NCI-H524 treated with DMSO at 0.1 percent for 48 hours (cell line): ENCODE data around the gene JMJD1C.

Experiments used
- DNase-seq: peaks from one replicate; lab custom pipeline; 2025; lab: John Stamatoyannopoulos, UW

JMJD1C gene

DNA sequence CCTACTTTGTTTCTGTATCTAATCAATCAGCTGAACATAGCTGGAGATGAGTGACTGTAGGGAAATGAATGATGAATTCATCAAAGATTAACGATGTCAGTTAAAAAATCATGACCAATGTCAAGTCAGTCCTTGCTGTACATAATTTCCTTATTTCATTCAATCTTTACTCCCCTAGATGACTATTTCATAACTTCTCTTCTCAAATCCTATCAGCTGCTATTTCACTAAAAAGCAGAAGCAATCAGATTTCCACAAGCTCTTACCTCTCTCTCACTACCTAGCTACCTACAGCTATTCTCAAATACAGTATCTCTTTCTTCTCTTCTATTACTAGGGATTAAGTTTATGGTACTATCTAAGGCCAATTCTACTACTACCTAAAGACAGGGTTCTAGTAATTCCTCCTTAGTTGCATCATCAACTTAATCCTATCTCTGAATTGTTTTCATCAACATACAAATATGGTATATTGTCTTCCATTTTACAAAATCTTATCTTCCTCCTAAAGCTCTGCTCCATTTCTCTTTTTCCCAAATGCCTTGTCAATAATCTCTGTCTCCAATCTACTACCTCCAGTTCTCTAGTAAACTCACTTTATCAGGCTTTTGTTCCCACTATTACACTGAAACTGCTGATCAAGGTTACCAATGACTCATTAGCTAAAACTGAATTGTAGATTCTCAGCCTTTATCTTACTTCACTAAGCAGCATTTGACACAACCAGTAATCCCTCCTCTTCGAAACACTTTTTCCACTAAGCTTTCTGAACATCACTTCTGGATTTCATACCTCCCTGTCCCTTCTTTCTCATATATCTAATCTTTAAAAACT is 28.4 kb downstream of the JMJD1C start:
- no peak for DNase-seq

DNA sequence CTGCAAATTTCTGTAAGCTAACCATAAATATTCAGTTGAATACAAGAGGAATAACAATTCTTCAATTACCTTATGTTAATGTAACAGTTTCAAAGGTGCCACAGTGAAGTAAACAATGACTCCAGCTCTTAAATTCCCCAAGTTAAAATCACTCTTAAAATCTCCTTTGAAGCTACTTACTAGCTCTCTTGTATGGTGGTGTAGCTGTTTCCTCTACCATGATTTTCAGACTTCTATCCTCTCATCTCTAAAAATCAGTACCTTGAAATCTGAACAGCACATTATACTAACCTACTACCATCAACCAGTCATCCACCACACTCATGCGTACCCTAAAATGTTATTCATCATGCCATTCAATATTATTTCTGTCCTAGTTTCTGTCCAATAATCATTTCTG is 29.6 kb downstream of the JMJD1C start:
- no peak for DNase-seq

DNA sequence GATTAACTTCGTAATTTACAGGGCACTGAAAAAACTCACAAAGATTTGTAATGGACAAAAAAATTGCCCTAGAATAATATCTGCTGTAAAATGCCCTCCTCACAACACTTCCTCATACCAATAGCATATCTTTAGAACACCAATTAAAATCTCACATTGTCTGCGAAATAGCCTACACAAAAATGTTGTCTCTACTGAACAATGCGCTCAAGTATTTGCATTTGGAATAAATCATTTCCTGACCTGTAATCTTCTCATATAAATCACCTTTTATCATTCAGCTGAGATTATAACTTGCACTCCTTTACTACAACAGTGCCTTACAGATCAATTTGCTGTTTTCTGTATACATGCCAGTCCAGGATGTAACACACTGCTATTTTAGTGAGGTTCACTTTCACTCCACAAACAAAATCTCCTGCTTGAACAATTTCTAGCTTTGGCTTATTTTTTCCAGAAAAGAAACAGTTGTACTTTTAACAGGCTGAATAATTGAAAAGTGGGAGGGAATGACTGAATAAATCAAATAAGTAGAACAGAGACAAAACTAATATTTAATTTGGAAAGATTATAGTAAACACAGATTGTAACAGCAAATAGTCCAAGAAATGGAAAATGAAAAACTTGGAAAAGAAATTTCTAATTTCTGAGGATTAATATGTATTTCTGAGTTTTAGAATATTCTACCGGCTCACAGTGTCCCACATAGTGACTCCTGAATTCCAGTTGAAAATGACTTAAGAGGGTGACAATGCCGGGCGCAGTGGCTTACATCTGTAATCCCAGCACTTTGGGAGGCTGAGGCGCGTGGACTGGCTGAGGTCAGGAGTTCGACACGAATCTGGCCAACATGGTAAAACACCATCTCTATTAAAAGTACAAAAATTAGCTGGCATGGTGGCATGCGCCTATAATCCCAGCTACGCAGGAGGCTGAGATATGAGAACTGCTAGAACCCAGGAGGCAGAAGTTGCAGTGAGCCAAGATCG is 30.6 kb downstream of the JMJD1C start:
- no peak for DNase-seq

DNA sequence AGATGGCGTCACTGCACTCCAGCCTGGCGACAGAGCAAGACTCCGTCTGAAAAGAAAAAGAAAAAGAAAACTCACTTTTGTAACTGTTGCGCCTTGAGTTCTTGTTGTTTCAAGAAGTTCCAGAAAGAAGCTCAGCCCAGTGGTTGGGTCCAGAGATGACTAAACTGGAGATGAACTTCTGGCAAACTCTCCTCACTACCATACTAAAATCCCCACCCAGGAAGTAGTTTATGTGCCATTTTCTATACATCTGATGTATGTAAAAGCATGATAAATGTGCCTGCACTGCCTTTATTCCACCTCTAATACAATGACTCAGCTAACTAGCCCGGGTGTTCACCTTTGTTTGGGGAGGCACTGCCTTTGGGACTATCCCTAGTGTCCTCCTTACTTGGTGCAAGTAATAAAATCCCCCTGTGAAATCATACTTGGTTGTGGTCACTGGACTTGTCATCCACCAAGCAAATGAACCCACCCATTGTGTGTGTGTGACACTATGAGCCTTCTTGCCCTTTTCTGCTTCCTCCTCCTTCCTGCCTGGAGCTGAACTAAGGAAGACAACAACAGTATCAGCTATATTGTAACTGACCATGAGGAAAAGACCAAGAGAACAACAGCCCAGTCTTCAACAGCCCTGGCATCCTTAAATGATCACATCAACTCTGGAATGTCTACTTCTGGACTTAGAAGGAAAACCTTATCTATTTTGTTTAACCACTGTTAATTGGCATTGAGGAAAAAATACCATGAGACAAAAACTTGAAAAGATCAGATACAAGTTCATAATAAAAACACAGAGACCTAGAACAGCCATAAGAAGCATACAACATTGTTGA is 33.6 kb downstream of the JMJD1C start:
- DNase-seq = no peak

DNA sequence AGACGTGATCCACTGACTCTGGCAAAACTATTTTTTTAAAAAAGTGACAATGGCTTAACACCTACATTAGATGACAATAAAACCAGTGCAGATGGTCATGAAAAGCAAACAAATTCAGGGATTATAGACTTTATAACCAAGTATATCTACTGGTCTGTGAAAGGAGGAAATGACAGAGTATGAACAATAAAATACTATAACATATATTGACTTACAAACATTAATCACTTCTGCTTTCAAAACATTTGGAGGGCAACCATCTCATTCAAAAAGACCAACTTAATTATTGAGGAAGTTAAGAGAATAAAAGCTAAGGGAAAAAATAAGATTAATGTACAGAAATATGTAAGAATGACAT is 34.8 kb downstream of the JMJD1C start:
- no peak for DNase-seq

DNA sequence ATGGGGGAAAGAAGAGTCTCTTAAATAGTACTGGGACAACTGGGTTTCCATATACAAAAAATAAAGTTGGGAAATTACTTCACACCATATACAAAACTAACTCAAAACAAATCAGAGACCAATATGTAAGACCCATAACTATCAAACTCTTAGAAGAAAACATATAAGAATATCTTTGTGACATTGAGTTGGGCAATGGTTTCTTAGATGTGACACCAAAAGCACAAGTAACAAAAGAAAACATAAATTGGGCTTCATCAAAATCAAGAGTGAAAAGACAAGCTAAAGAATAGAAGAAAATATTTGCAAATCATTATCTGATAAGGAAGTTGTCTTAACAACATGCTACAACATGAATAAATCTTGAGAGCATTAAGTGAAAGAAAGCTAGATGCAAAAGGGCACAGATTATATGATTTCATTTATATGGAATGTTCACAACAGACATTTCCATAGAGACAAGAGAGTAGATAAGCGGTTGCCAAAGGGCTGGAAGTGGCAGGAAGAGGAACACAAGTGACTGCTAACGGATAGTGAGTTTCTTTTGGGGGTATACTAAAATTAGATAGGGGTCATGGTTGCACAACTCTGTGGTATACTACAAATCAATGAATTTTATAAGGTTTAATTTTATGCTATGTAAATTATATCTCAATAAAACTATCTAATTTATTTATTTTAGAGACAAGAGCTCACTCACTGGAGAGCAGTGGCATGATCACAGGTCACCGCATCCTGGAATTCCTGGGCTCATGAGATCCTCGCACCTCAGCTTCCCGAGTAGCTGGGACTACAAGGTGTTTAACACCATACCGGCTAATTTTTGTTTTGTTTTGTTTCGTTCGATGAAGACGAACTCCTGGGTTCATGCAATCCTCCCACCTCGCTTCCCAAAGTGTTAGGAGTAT is 35.4 kb downstream of the JMJD1C start:
- no peak for DNase-seq

DNA sequence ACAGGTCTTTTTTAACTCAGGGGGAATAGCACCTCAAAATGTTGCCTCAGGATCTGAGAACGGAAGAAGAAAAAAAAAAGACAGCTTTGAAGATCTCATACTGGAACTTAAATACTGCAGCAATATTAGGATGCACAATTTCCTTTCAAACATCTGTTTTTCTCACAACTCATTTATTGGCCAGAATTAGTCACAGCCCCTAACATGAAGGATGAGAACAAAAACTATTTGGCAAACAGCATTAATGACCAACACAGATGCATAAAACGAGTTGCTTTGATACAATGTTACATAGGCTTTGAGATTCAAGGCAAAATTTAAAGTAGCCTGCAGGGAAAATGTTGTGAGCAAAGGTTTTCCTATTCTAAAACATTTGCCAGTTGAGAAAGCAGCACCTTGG is 36.5 kb downstream of the JMJD1C start:
- DNase-seq = no peak

DNA sequence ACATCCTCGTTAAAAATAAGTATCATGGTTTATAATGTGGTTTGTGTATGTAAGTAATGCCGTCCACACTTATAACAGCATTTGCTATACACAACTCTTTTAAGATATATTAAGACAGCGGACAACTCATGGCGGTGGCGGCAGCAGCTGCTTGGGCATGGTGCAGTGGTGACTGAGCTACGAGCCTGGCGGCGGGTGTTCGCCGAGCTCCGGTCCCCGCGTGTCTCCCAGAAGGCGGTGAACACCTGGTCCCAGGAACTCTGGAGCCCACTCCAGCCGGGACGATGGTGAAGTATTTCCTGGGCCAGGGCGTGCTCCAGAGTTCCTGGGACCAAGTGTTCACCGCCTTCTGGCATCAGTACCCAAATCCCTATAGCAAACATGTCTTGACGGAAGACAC is 38.8 kb downstream of the JMJD1C start:
- no peak for DNase-seq

DNA sequence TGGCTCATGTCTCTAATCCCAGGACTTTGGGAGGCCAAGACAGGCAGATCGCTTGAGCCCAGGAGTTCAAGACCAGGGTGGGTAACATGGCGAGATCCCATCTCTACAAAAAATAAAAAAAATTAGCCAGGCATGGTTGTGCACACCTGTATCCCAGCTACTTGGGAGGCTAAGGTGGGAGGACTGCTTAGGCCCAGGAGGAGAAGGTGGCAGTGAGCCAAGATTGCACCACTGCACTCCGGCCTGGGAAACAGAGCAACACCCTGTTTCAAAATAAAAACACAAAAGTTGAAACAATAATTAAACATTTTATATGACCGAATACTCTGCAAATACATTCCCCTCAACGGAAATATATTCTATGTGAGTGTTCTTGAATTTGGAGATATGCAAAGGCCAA is 40.3 kb downstream of the JMJD1C start:
- no peak for DNase-seq

DNA sequence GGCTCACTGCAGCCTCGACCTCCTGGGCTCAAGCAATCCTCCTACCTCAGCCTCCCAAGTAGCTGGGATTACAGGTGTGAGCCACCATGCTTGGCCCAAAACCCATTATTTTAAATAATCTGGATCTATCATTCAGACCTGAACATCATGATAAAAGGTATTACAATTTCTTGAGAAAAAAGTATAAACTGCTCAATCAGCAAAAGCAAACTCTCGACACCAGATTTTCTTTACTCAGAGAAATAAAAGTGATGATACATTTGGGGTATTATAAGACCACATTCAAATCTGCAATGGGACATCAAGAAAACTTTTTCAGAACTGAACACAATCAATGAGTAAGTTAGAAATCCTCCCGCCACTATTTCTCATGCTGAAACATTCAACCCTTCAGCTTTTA is 41.2 kb downstream of the JMJD1C start:
- no peak for DNase-seq

DNA sequence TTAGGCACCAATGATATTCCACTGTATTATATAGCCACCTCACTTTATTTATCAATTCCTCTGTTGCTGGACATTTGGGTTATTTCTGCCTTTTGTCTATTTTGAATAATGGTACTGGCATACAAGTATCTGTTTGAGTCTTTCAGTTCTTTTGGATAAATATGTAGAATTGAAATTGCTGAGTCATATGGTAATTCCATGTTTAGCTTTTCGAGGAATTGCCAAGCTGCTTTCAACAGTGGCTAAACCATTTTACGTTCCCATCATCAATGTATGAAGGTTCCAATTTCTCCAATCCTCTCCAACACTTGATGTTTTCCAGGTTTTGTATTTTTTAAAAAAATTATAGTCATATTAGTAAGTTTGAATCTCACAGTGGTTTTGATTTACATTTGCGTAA is 42.3 kb downstream of the JMJD1C start:
- no peak for DNase-seq

DNA sequence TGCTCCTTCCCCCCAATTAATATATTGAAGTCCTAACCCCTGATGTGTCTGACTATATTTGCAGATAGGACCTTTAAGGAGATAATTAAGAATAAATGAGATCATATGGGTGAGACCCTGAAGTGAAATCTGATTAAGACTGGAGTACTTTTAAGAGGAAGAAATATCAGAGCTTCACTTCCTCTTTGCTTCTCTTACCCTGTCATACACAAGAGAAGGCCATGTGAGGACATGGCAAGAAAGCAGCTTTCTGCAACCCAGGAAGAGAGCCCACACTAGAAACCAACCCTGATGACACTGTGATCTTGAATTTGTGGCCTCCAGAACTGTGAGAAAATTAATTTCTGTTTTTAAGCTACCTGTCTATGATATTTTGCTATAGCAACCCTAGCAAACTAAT is 44.2 kb downstream of the JMJD1C start:
- no peak for DNase-seq

DNA sequence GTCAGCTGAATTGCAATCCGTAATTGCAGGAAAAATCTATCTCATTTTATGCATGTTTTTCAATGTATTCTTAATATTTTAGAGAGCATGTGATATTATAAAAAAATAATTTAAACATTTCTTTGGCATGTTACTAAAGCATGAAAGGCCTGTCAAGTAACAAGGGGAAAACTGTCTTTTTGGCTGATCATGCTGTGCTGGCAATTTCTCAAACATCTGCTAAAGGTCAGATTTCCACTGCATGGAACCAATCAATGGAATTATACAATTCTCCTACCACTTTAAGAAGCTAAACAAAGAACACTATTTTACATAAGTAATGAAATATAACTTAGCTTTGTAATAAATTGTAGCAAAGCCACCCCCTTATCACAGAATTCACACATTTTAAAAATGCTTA is 49.4 kb downstream of the JMJD1C start:
- no peak for DNase-seq

DNA sequence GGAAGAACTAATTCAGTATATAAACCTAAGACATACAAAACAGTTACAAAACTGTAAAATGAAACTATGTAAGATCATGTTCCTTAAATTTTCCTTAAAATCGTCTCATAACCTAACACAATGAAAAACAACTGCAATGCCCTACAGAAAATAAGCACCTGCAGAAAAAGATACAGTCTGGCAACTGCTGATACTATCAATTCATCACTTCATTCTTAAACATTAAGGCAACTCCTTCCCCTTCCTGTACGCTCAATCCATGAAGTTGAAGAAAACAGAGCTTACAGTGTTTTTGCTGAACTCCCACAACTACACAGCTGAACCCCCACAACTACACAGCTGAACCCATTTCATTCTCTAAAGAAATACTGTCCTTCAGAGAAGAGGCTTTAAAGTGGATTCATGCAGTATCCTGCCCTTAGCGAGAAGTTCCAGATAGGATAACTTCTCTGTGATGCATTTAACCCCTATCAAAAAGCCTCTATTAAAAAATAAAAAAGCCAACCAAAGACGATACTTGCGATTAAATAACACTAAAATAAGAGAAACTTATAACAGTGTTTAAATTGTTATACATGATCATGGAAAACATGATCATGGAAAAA is 50.0 kb downstream of the JMJD1C start:
- no peak for DNase-seq

DNA sequence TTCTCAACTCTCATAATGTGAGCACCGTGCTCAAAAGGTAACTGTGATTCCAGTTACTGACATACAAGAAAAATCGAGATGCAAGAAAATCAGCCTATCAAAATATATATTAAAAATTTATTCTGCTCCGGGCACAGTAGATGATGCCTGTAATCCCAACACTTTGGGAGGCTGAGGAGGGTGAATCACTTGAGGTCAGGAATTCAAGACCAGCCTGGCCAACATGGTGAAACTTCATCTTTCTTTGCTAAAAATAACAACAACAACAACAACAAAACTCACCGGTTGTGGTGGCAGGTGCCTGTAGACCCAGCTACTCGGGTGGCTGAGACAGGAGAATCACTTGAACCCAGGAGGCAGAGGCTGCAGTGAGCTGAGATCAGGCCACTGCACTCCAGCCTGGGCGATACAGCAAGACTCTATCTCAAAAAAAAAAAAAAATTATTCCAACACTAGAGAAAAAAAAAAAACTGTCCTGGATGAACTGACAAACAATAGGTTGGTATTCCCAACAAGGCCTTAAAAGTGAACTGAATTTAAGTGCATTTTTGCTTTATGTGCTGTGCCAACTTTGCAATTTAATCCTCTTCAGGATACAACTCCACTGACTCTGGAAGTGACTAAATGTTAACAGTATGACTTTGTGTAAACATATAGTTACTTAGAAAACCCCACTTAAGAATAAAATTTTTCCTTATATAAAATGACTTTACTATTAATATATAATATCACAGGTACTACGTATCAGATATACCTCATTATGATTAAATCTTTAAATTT is 51.1 kb downstream of the JMJD1C start:
- no peak for DNase-seq

DNA sequence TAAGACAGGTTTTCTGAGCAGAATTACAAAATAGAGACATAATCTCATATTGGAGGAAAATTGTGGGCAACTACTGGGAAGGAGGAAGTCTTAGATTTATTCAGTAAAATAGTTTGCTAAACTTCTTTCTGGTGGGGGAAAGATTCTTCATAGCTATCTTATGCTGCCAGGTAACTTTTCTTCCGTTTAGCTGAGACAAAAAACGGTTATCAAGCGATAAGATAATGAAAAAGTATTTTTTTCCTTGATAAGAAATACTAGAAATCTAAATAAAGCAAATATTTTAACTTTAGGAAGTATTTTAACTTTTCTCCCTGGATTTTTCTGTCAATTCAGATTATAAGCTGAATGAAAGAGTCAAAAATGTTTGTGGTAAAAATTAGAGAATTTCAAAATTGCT is 52.3 kb downstream of the JMJD1C start:
- DNase-seq = no peak

DNA sequence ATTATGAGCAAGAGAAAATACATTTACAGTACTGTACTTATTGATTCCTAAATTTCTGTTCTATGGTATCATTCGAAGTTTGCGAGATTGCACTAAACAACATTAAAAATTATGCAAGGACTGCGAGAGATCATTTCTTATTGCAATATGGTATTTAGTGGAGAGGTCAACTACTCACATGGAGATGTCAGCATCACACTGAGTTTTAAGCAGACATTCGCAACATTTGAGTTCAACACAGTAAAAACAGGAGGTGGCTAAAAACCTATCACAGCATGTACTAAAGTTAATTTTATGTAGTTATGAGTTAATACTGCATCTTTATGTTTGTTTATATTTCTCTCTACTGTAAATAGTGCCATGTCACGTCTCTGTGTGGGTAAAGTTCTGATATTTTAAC is 53.5 kb downstream of the JMJD1C start:
- DNase-seq = no peak

DNA sequence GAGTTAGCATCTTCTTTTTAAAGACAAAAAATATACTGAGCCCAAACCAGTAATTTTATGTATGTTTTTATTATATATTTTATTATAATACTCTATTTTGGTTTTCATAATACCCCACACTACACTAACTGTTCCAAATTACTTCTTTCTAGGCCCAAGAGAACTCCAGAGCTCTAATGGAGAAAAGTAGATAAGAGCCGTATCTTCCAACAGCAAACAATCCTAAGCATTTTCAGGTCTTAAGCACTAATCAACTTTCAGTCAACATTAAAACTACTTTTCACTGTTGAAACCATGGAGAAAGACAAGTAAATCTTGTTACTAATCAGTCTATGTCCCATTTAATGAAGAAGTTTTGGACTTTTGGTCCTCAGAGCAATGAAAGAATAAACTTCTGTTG is 55.1 kb downstream of the JMJD1C start:
- no peak for DNase-seq

DNA sequence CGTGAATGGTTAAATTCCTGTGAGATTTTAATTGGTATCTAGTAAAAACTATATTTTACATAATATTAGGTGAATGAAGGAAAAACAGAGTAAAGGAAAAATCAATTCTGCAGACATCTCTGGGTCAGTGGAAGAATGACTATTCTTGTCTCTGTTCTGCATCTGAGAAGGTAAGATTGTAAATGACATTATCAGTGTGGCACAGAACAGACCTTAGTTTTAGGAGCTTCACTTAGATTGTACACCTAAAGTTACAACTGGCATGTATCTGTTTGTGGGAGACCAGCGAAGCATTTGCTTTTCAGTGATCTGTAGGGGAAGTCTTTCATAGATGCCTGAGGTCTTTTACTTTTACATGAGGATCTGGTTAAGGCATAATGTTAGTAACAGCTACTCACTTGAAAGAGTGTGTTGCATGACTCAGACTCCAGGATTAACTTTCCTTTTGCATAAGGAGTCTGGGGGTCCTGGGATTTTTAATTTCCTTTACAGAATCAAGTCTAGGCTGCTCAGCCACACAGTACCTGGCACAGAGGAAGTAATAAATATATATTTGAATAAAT is 56.2 kb downstream of the JMJD1C start:
- DNase-seq = no peak
